Vagina (tissue), 2 donors: Measurements from ENCODE around the gene BUB1. TPM values are rescaled to one million over a fixed set of nuclear protein-coding genes. Genes with fewer than 3 reads are reported as not detected.
"Not testable (repeated sequence)": the region's sequence is repeated elsewhere in the genome, so short reads cannot be mapped to it uniquely, and the experiment has no call there.

Source experiments
- DNase-seq, 2 donors: peaks; one replicate each; pipeline ENCODE4 v3.0.0-alpha.2; 2017; ENCODE audit errors: extremely low spot score in 2 of 2
- H3K27ac ChIP-seq: fragments of 200-600 bp; sonication (generic); one replicate; pipeline ENCODE4 v1.5.1; 2019
- H3K27me3 ChIP-seq: fragments of 200-600 bp; sonication (generic); one replicate; pipeline ENCODE4 v1.5.1; 2019
- H3K36me3 ChIP-seq, 2 donors: fragments of 200-600 bp; sonication (generic); one replicate each; pipeline ENCODE4 v1.5.1; 2017 to 2019
- H3K4me1 ChIP-seq: fragments of 200-600 bp; sonication (generic); one replicate; pipeline ENCODE4 v1.5.1; 2019
- H3K4me3 ChIP-seq, 2 donors: fragments of 200-600 bp; sonication (generic); 1 replicate in 1 of 2; 2 replicates in 1 of 2; pipeline ENCODE4 v1.5.1; 2016 to 2019
- H3K9me3 ChIP-seq: fragments of 200-600 bp; sonication (generic); one replicate; pipeline ENCODE4 v1.5.1; 2019
- CTCF ChIP-seq, 3 experiments: fragments of 450-650 bp in 2 of 3; fragments of 200-600 bp in 1 of 3; sonication (generic) in 1 of 3; IDR thresholded peaks; one replicate each; pipeline ENCODE4 v1.5.1; 2017 to 2019; ENCODE audit warnings: antibody characterized with exemption in 3 of 3, mild to moderate bottlenecking in 2 of 3, moderate library complexity in 2 of 3
- POLR2A ChIP-seq, 2 donors: fragments of 450-650 bp; IDR thresholded peaks; one replicate each; pipeline ENCODE4 v1.6.1; 2017; ENCODE audit warnings: antibody characterized with exemption in 2 of 2, mild to moderate bottlenecking in 2 of 2, moderate library complexity in 2 of 2
- POLR2AphosphoS5 ChIP-seq, 2 donors: sonication (generic); formaldehyde crosslinking; IDR thresholded peaks; one replicate each; pipeline ENCODE4 v1.9.0; 2017; ENCODE audit warnings: antibody characterized with exemption in 2 of 2, mild to moderate bottlenecking in 2 of 2, low read depth in 1 of 2; ENCODE audit not compliant: insufficient read depth in 1 of 2
- intact Hi-C: fragments of 100-400 bp; cut with DNase I; formaldehyde crosslinking; loops from one replicate; pipeline ENCODE4 v1.15.1; 2023
- total RNA-seq: library from RNA; depleted of rRNA; stranded (reverse); fragments of >200 nt; gene quantifications from one replicate; pipeline ENCODE4 v1.2.3, GENCODE V29; 2016

The BUB1 gene
- total RNA-seq, 1 donor from 2014 or later = 5.4 TPM

GRCh38 chr2:110690083-110690965 is 12.5 kb upstream of the BUB1 start:
- Histone ChIP-seq H3K9me3 (no peaks in the 10 kb centered on the region), H3K27me3 (no peaks in the 10 kb centered on the region), H3K27ac (no peak overlapping the region), H3K4me1 (no peaks in the 10 kb centered on the region), H3K36me3 (no peaks in the 10 kb centered on the region), H3K4me3 (no peak overlapping the region)
- TF ChIP-seq POLR2A (IDR thresholded peaks at IDR 0.05) = no peak
- no peak for TF ChIP-seq POLR2AphosphoS5 (IDR thresholded peaks at IDR 0.05; ENCODE audit: insufficient read depth in 1 of 2, low read depth in 1 of 2)
- TF ChIP-seq CTCF (IDR thresholded peaks at IDR 0.05) = no peak
- intact Hi-C loops = no loop called here
- no peak for DNase-seq

- H3K27ac ChIP-seq = no peak overlapping the region
- H3K4me1 ChIP-seq = no peaks in the 10 kb centered on the region
- H3K4me3 ChIP-seq = no peak overlapping the region
- DNase-seq = no peak
- no peaks in the 10 kb centered on the region for H3K36me3 ChIP-seq
- TF ChIP-seq POLR2AphosphoS5 (IDR thresholded peaks at IDR 0.05; ENCODE audit: insufficient read depth in 1 of 2, low read depth in 1 of 2) (no peak), CTCF (IDR thresholded peaks at IDR 0.05) (no peak), POLR2A (IDR thresholded peaks at IDR 0.05) (no peak)
- H3K27me3 ChIP-seq = no peaks in the 10 kb centered on the region
- no peaks in the 10 kb centered on the region for H3K9me3 ChIP-seq
- intact Hi-C loops = no loop called here
Observed at GRCh38 chr2:110688594-110689091, 10.8 kb upstream of the BUB1 start.

- H3K27me3 ChIP-seq, DNase-seq, H3K9me3 ChIP-seq, H3K4me1 ChIP-seq, intact Hi-C loops, H3K36me3 ChIP-seq, H3K4me3 ChIP-seq, H3K27ac ChIP-seq: not testable (repeated sequence)
Observed at GRCh38 chr2:110687775-110688484, 10.1 kb upstream of the BUB1 start.

- intact Hi-C loops = no loop called here
- Histone ChIP-seq H3K36me3 (no peaks in the 10 kb centered on the region), H3K27ac (no peak overlapping the region), H3K27me3 (no peaks in the 10 kb centered on the region), H3K4me3 (no peak overlapping the region), H3K9me3 (no peaks in the 10 kb centered on the region), H3K4me1 (no peaks in the 10 kb centered on the region)
- TF ChIP-seq POLR2A (IDR thresholded peaks at IDR 0.05) (no peak), POLR2AphosphoS5 (IDR thresholded peaks at IDR 0.05; ENCODE audit: insufficient read depth in 1 of 2, low read depth in 1 of 2) (no peak), CTCF (IDR thresholded peaks at IDR 0.05) (no peak)
- DNase-seq = no peak
Observed at GRCh38 chr2:110682872-110683271, 5.0 kb upstream of the BUB1 start.

- TF ChIP-seq CTCF (IDR thresholded peaks at IDR 0.05) (no peak), POLR2AphosphoS5 (IDR thresholded peaks at IDR 0.05; ENCODE audit: insufficient read depth in 1 of 2, low read depth in 1 of 2) (no peak), POLR2A (IDR thresholded peaks at IDR 0.05) (no peak)
- DNase-seq = no peak
- Histone ChIP-seq H3K27me3 (no peaks in the 10 kb centered on the region), H3K27ac (no peak overlapping the region), H3K9me3 (no peaks in the 10 kb centered on the region), H3K36me3 (no peaks in the 10 kb centered on the region), H3K4me3 (no peak overlapping the region), H3K4me1 (no peaks in the 10 kb centered on the region)
- intact Hi-C loops = no loop called here
Observed at GRCh38 chr2:110682267-110682666, 4.4 kb upstream of the BUB1 start.
